ENCODE results near the gene ATXN7. TPM values are rescaled to one million over a fixed set of nuclear protein-coding genes. Genes with fewer than 3 reads are reported as not detected.

Gene ATXN7
- total and polyA plus RNA-seq, 2 of the 4 experiments (the other 2 are of a cell fraction) = 8.6 to 13.6 TPM

DNA sequence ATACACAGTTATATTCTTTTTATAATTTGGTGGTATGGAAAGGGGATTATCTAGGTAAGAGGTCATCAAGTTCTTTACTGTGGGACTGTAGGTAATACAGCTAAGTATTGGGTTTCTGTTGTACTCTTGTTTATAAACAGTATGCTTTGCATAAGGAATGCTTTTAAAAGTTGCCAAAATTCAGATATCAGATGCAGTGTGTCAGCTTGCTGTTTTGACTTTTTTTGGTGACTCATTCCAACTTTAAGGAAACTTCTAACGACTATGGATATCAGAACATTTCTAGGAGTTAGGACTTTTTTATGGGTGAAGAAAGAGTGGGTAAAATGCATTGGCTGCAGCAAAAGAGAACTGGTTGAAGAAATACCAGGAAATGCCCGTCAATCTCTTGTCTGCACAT lies 45.8 kb downstream of the ATXN7 start:
- no peak overlapping the region for H3K56ac ChIP-seq (ENCODE audit: extremely low read depth, insufficient read depth, low read length)
- H3K4me3 ChIP-seq (ENCODE audit: insufficient read depth, low read depth, low read length) = no peak overlapping the region
- TF ChIP-seq FOS (IDR thresholded peaks at IDR 0.05; ENCODE audit: low read depth, low read length) (peak; percentile 69), MAFK (IDR thresholded peaks at IDR 0.05; ENCODE audit: low read depth, low read length) (0 out of 2 replicates have a peak, but pooled peaks have one; percentile 5), RAD21 (IDR thresholded peaks at IDR 0.05; ENCODE audit: low read length) (no peak)
- in situ Hi-C loops (cut with MboI; ENCODE audit: low sequenced_read_pairs) (no loop called here), dilution Hi-C loops (cut with HindIII; ENCODE audit: low sequenced_read_pairs, unreplicated experiment) (no loop called here), intact Hi-C loops (cut with micrococcal nuclease) (no loop called here)
- no peak overlapping the region for H2BK20ac ChIP-seq (ENCODE audit: low read depth, low read length)
- H3K79me1 ChIP-seq (ENCODE audit: low read depth in 1 of 2, low read length in 2 of 2) = peaks cover 19 to 67% of the 10 kb centered on the region in 2 experiments
- peaks cover 15% of the 10 kb centered on the region; the same call in 1 of the 2 replicates for H4K20me1 ChIP-seq (ENCODE audit: insufficient read depth, low read length)
- no peak overlapping the region for H3K23ac ChIP-seq (ENCODE audit: low read depth, low read length)
- peak; percentile 67 for DNase-seq
- peaks cover 7% of the 10 kb centered on the region for H3K4me1 ChIP-seq (ENCODE audit: control insufficient read depth, insufficient read depth, low read length)
- H3K27ac ChIP-seq (ENCODE audit: insufficient read depth, low read length) = no peak overlapping the region
- H2AK5ac ChIP-seq (ENCODE audit: low read depth, low read length) = no peak overlapping the region
- no peak overlapping the region for H2AK9ac ChIP-seq (replicated peaks; ENCODE audit: low read depth, low read length, poor library complexity)
- no peak overlapping the region for H2BK5ac ChIP-seq (ENCODE audit: low read depth, low read length, poor library complexity, severe bottlenecking)
- H3K36me3 ChIP-seq (ENCODE audit: control insufficient read depth, insufficient read depth, low read length) = no peaks in the 10 kb centered on the region
- H4K5ac ChIP-seq (ENCODE audit: low read depth, low read length) = no peak overlapping the region
- no peak overlapping the region for H3K14ac ChIP-seq (replicated peaks; ENCODE audit: low read depth, low read length)
- WGBS, 2 experiments (ENCODE audit: extremely low coverage in 2 of 2, insufficient read length in 1 of 2) = no CpG with 5 or more reads among the region's 2 CpGs
- H3K9ac ChIP-seq (ENCODE audit: low read depth, low read length) = no peak overlapping the region
- H3K9me3 ChIP-seq (ENCODE audit: control insufficient read depth, insufficient read depth, low read length) = no peaks in the 10 kb centered on the region
- ChIA-PET POLR2A (ENCODE audit: unreplicated experiment) (no interaction called here), CTCF (interaction anchor here (1.1 kb wide), 1 partner anchor 69 kb away, joined by 3 read pairs; no protein-coding TSS in a partner anchor)
- H3K18ac ChIP-seq (ENCODE audit: low read depth, low read length) = no peak overlapping the region
- H4K8ac ChIP-seq (ENCODE audit: low read depth in 2 of 2, low read length in 2 of 2) = no peak overlapping the region
- no peak overlapping the region for H2AFZ ChIP-seq (replicated peaks; ENCODE audit: low read length, poor library complexity)
- H3K9me1 ChIP-seq (ENCODE audit: insufficient read depth, low read length) = no peaks in the 10 kb centered on the region; the same call in 1 of the 2 replicates
- H2BK120ac ChIP-seq (ENCODE audit: low read depth, low read length) = no peak overlapping the region
- BruUV-seq (replicated peaks) = no TSS peak
- H3K27me3 ChIP-seq (ENCODE audit: control insufficient read depth, insufficient read depth, low read length) = no peaks in the 10 kb centered on the region
- H3K4me2 ChIP-seq (ENCODE audit: low read depth, low read length) = 0 out of 2 replicates have a peak overlapping the region, but pooled peaks have one; percentile 40
- H3K4ac ChIP-seq (ENCODE audit: low read depth, low read length) = no peak overlapping the region
- ATAC-seq (ENCODE audit: low read depth) = peak; percentile 3; the same call in 1 of the 2 replicates
- no peak overlapping the region for H4K91ac ChIP-seq (ENCODE audit: insufficient read depth, low read depth, low read length)
- no peak overlapping the region for H2BK15ac ChIP-seq (ENCODE audit: low read depth, low read length)
